ENCODE results near the gene NEDD8.

DNA sequence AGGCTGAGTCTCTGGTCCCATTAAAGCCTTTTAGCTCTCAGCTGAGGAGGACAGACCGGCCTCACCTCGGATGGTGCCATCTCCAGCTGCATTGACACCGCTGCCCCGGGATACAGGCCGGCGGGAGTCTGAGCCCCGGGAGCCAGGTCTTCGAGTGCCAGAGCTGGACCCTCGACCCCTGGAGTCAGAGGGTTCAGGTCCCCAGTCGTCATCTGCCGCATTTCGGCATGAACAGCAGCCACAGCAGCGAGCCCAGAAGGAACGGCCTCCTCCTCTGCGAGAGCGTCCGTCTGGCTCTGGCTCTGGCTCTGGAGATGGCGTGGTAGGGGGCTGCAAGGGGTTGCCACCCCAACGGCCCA is 29.8 kb upstream of the NEDD8 start:
- TF ChIP-seq YY1 (IDR thresholded peaks at IDR 0.05; ENCODE audit: insufficient read depth, insufficient read length): no peak
- TF ChIP-seq ZNF274 (IDR thresholded peaks at IDR 0.05; ENCODE audit: low read depth, low read length): no peak

Measured in NT2/D1 (cell line).